KOPT-K1 (cell line): ENCODE measurements around the gene C20orf202.
"Not testable (repeated sequence)": the region's sequence is repeated elsewhere in the genome, so short reads cannot be mapped to it uniquely, and the experiment has no call there.

Source experiments
- H3K27ac ChIP-seq: fragments of 200-600 bp; sonication (generic); 2 replicates; pipeline ENCODE4 v1.5.1; 2016; ENCODE audit warnings: antibody characterized with exemption, mild to moderate bottlenecking, low read depth, low read length; ENCODE audit not compliant: poor library complexity, severe bottlenecking
- H3K36me3 ChIP-seq: fragments of 200-600 bp; sonication (generic); 2 replicates; pipeline ENCODE4 v1.5.1; 2017; ENCODE audit warnings: antibody characterized with exemption, mild to moderate bottlenecking, low read length, moderate library complexity; ENCODE audit not compliant: insufficient read depth
- H3K9me3 ChIP-seq: fragments of 200-600 bp; sonication (generic); 2 replicates; pipeline ENCODE4 v1.5.1; 2017; ENCODE audit warnings: antibody characterized with exemption, low read length, mild to moderate bottlenecking; ENCODE audit not compliant: insufficient read depth, poor library complexity, severe bottlenecking

Gene C20orf202

DNA sequence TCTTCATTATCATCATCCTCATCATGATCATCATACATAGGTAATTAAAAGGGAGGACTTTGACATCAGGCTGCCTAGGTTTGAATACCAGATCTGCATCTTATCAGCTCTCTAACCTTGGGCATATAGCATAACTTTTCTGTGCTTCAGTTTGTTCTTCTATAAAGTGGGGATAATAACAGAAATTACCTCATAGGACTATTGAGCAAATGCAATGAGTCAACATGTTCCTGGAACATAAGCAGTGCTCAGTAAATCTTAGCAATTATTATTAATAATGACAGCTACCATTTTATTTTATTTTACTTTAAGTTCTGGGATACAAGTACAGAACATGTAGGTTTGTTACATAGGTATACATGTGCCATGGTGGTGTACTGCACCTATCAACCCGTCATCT lies 7.2 kb downstream of the C20orf202 start:
- Histone ChIP-seq H3K36me3 (no peaks in the 10 kb centered on the region), H3K9me3 (no peaks in the 10 kb centered on the region), H3K27ac (no peak overlapping the region)

DNA sequence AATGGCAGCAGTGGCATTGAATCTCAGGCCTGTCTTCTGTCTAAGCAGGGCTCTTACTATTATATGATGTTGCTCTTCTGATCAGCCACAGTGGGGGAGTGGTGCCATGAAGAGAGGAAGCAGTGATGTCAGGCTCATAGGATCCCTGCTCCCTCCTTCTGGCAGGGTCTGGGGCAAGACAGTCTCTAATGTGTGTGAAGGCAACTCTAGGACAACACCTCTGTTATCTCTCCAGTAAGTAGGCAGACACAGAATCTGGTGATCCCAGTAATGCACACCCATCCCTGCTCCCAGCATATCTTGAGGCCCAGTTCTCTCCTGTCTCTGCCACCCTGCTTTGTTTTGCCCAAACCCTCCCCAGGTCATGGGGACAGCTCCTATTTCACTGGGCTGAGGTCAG lies 8.8 kb downstream of the C20orf202 start:
- H3K9me3 ChIP-seq = no peaks in the 10 kb centered on the region
- no peak overlapping the region for H3K27ac ChIP-seq
- H3K36me3 ChIP-seq = no peaks in the 10 kb centered on the region

DNA sequence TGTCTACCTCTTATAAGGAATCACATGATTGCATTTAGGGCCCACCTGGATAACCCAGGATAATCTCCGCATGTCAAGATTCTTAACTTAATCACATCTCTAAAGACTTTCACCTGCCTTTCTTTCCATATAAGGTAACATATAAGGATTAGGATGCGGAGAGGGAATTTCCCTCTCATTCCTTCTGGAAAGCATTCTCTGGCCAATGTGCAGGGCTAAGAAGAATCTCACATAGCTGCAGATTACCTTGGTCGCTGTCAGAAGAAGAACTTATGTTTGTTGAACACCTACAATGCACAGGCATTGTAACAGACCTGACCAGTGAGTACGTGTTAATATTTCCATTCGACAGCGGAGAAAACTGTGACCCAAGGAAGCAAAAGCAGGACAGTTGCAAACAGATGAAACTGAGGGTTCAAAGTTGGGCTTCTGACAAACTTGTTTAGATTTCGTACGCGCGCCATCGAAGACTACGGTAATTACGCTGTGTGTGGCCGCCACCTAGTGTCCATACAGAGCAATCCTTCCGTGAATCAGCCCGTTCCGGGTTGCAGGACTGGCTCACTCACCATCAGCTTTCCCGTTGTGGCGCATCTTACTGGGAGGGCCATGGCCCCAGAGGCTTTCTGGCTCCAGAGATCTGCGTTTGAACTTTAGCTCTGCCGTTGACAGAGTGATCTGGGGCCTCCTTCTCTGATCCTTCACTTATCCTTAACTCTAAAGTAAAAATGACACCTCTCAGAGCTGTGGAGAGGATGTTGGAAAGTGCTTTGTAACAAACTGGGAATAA lies 9.5 kb downstream of the C20orf202 start:
- Histone ChIP-seq H3K27ac (no peak overlapping the region), H3K9me3 (no peaks in the 10 kb centered on the region), H3K36me3 (no peaks in the 10 kb centered on the region)

DNA sequence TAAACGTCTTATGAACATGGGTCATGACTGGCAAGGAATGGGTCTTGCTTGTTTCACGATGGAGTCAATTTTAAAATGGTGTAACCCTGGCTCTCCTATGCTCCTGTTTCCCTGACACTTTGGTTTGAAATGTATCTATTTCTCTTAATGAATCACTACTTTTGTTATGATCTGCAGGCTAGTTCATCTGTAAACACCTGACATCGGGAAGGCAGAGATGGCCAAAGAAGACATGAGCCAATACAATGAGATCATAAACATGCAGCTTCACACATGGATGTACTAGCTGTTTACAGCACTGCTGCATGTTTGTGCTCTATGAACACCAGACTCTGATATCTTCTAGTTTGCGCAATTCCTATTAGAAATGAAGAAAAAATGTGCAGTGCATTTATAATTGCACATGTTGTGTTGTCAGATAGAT lies 11.6 kb downstream of the C20orf202 start:
- no peak overlapping the region for H3K27ac ChIP-seq
- H3K36me3 ChIP-seq = no peaks in the 10 kb centered on the region
- no peaks in the 10 kb centered on the region for H3K9me3 ChIP-seq

DNA sequence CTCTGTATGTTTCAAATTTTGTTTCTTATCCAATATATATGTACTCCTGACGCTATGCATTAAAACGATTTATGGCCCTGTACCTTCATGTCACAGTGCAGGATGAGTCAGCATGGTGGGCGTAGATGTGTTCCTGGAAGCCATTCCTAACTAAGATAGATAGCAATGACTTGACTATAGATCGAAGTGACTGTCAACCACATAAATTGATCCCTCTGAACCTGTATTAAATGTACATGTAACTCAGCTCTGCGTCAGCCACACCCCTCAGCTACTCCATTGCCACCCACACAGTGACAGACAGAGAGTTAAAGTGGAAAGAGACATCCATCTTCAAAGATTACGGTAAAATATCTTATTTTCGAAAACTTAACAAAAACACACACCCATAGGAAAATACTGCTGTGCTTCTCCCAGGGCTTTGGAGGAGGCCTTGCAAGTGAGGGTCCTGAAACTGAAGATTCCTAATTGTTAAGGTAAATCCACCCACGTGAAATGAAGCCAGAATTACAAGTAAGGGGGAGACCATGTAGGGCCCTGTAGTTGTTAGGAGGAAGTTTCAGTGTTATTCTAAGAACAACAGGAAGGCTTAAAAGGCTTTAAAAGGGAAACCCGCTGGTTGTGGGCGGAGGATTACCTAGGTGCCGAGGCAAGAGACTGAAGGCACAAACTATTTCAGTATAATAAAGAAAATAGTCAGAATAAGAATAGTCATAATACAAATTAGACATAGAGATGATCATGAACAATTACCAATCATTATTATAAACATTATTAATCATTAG lies 12.3 kb downstream of the C20orf202 start:
- no peaks in the 10 kb centered on the region for H3K36me3 ChIP-seq
- no peaks in the 10 kb centered on the region for H3K9me3 ChIP-seq
- H3K27ac ChIP-seq = no peak overlapping the region

DNA sequence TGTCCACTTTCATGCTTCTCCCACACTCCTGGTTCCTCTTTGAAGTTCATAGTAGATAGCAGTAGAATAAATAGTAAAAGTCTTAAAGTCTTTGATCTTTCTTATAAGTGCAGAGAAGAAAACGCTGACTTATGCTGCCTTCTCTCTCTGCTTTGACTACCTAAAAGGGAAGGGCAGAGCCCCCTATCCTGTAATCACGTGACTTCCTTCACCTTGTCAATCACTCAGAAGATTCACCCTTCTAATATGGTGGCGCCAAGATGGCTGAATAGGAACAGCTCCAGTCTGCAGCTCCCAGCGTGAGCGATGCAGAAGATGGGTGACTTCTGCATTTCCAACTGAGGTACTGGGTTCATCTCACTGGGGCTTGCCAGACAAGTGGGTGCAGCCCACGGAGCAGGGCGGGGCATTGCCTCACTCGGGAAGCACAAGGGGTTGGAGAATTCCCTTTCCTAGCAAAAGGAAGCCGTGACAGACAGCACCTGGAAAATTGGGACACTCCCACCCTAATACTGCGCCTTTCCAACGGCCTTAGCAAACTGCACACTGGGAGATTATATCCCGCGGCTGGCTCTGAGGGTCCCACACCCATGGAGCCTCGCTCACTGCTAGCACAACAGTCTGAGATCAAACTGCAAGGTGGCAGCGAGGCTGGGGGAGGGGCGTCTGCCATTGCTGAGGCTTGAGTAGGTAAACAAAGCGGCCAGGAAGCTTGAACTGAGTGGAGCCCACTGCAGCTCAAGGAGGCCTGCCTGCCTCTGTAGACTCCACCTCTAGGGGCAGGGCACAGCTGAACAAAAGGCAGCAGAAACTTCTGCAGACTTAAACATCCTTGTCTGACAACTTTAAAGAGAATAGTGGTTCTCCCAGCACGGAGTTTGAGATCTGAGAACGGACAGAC lies 13.5 kb downstream of the C20orf202 start:
- H3K9me3 ChIP-seq, H3K36me3 ChIP-seq, H3K27ac ChIP-seq: not testable (repeated sequence)

DNA sequence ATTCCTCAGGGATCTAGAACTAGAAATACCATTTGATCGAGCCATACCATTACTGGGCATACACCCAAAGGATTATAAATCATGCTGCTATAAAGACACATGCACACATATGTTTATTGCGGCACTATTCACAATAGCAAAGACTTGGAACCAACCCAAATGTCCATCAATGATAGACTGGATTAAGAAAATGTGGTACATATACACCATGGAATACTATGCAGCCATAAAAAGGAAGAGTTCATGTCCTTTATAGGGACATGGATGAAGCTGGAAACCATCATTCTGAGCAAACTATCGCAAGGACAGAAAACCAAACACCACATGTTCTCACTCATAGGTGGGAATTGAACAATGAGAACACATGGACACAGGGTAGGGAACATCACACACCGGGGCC lies 19.5 kb downstream of the C20orf202 start:
- H3K36me3 ChIP-seq, H3K27ac ChIP-seq: not testable (repeated sequence)
- peaks cover 12% of the 10 kb centered on the region for H3K9me3 ChIP-seq

DNA sequence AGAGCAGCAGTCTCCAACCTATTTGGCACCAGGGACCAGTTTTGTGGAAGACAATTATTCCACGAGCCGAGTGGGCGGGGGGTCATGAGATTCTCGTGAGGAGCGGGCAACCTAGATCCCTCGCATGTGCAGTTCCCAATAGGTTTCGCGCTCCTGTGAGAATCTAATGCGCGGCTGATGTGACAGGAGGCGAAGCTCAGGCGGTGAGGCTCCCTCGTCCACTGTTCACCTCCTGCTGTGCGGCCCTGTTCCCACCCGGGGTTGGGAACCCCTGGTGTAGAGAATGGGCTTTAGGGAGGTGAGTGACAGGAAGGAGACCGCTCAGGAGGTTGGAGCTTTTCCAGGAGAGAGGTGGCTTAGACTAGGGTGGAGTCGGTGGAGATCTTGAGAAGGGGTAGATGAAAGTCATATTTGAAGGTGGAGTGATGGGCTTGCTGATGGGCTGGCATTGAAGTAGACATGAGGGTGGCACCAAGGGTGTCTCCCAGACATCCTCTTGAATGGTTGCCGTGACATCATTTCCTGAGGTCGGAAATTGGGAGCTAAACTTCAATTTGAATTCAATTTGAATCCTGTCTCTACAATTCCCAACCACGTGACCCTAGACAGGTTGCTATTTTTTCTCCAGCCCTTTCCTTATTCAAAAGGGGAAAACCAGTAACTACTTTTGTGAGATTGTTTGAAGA lies 21.1 kb downstream of the C20orf202 start:
- Histone ChIP-seq H3K36me3 (no peaks in the 10 kb centered on the region), H3K9me3 (peaks cover 12% of the 10 kb centered on the region), H3K27ac (no peak overlapping the region)

DNA sequence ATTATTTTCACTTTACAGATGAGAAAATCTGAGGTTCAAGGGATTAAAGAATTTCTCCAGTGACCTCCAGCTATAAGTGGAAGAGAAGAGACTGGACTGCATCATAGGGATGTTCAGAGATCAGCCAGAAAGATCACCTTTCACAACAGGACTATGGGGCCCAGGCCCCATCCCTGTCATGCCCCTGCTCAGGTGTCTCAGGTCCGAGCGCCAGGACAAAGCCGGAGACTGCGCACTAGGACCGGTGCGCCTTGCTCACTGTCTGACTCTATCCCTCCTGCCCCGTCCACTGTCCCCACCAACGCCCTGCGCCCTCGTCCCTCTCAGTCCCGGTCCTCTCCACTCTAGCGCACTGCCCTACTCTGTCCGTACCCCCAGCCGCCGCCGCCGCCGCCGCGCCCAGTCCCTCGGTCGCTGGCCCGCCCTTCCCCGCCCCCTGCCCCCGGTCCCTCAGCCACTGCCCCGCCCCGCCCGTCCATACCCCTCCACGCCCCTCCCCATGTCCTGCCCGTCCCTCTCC lies 22.1 kb downstream of the C20orf202 start:
- no peak overlapping the region for H3K27ac ChIP-seq
- H3K9me3 ChIP-seq = peaks cover 12% of the 10 kb centered on the region
- no peaks in the 10 kb centered on the region for H3K36me3 ChIP-seq

DNA sequence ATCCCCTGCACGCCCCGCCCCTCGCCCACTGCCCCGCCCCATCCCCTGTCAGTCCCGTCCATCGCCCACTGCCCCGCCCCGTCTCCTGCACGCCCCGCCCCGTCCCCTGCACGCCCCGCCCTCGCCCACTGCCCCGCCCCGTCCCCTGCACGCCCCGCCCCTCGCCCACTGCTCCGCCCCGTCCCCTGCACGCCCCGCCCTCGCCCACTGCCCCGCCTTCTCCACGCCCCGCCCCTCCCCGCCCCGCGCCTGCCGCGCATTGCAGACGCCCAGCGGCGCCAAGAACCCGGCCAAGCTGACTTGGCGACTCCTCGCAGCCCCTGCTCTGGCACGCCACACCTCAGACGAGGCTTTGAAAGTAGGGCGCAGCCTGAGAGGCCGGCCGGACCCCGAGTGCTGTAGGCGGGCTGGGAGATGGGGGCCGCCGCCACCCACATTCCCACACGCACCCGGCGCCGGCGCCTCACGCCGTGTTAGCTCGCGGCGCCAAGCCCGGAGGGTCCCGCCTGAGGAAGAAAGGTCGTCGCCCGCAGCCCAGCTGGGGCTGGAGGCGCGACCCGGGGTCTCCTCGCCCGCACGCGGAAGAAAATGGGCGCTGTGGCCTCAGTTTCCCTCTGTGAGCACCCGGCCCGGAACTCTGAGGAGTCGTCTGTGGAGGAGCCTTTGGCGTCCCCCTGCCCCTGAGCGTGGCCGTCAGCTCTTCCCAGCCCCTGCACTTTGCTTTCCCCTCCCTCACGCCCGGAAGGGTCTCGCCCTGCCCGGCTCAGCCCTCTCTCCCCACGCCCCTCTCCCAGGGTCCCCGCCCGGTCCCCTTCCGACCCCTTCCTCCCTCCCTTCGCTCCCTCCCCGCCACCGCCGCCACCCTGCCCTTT lies 22.8 kb downstream of the C20orf202 start, which contains the start of gene RAD21L1:
RAD21L1 (plus strand) TSS at position 262 of the 872 bp plus-strand sequence. CDS start 2,410 bp downstream, outside the sequence.
- Histone ChIP-seq H3K36me3 (no peaks in the 10 kb centered on the region), H3K9me3 (peaks cover 12% of the 10 kb centered on the region), H3K27ac (no peak within 1 kb of the TSS)

DNA sequence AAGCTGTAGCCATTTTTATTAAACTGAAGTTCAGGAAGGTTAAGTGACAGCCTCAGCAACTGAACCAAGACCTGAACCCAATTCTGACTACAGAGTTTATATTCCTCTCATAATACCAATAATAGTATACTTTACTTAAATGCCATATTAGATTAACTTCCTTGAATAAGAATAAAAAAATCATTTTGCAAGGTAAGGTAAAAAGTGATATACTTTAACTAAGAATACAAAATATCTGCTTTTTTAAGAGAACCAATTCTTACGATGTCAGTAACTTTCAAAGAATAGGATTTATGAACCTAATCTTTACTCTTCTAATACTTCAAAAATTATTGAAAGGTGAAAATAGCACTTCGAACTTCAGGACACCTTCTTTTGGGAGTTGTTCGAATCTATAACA lies 26.3 kb downstream of the C20orf202 start:
- Histone ChIP-seq H3K9me3 (peaks cover 12% of the 10 kb centered on the region), H3K27ac (no peak overlapping the region), H3K36me3 (no peaks in the 10 kb centered on the region)

DNA sequence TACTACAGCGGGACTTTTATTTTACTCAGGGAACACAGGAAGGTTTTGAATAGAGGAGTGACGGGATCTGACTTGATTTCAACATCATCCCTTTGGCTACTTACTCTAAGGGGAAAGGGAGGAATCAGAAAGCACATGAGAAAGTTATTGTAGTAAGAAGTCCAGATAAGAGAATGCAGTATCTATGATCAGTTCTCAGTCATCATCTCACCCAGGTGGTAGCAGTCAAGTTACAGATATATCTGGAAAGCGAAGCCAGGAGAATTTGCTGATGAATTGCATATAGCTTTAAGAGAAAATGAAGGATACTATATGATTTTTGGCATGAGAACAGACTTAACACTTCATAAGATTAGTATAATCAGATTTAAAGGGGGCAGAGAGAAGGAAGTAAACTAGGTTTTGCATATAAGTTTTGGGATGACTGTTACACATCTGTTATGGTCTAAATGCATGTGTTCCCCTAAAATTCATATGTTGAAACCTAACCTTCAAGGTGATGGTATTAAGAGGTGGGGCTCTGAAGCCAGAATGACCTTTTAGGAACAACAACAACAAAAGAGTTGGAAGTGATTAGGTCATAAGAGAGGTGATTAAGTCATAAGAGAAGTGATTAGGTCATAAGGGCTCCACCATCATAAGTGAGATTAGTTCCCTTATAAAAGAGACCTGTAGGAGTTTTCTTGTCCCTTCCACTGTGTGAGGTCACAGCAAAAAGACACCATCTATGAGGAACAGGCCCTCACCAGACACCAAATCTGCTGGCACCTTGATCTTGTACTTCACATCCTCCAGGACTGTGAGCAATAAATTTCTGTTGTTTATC lies 29.2 kb downstream of the C20orf202 start:
- Histone ChIP-seq H3K36me3 (no peaks in the 10 kb centered on the region), H3K27ac (no peak overlapping the region), H3K9me3 (no peaks in the 10 kb centered on the region)

DNA sequence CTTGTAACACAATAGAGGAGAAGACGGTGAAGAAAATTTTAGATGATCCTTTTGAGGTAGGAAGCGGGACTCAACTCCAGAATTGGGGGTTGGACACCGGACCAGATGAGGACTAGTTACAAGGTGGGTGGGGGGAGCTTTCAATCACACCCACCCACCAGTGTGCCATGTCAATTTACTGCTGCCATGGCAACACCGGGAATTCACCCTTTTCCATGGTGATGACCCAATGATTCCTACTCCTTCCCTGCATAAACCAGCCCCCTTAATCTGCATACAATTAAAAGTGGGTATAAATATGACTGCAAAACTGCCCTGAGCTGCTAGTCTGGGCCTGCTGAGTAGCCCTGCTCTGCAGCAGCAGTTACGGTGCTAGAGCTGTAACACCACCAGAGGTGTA lies 37.3 kb downstream of the C20orf202 start:
- Histone ChIP-seq H3K36me3 (no peaks in the 10 kb centered on the region), H3K27ac (no peak overlapping the region), H3K9me3 (no peaks in the 10 kb centered on the region)
